AML-193 (cell line): Measurements from ENCODE around the gene PSMB9.

Source experiments
- DNase-seq, 2 experiments: peaks; one replicate each; lab custom pipeline; 2025; lab: John Stamatoyannopoulos, UW

PSMB9 gene

DNA sequence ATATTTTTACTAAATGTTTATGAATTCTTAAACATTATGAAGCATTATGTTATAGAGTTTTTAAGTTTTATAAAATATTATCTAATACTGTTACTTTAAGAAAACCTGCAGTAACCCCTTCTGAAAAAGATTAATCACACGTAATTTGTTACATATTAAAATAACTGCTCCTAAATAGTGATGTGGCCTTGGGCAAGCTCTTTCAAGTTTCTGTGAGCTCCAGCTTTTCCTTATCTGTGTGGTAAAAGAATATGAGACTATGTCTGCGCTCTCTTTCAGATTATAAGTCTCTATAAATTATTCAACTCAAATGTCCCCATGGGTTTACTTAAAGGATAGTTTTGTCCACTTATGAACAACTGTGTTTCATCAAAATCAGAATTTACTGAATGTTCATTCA lies 54.9 kb downstream of the PSMB9 start:
- no peak for DNase-seq
